GM19023 (cell line): ENCODE measurements around the gene WTAP.
"Not testable (repeated sequence)": the region's sequence is repeated elsewhere in the genome, so short reads cannot be mapped to it uniquely, and the experiment has no call there.

Experiments used
- ATAC-seq: cut with Tn5 transposase; IDR thresholded peaks from one replicate; pipeline ENCODE4 v1.9.1; 2021; ENCODE audit warnings: mild to moderate bottlenecking, moderate library complexity; ENCODE audit not compliant: unreplicated experiment

Gene WTAP

DNA sequence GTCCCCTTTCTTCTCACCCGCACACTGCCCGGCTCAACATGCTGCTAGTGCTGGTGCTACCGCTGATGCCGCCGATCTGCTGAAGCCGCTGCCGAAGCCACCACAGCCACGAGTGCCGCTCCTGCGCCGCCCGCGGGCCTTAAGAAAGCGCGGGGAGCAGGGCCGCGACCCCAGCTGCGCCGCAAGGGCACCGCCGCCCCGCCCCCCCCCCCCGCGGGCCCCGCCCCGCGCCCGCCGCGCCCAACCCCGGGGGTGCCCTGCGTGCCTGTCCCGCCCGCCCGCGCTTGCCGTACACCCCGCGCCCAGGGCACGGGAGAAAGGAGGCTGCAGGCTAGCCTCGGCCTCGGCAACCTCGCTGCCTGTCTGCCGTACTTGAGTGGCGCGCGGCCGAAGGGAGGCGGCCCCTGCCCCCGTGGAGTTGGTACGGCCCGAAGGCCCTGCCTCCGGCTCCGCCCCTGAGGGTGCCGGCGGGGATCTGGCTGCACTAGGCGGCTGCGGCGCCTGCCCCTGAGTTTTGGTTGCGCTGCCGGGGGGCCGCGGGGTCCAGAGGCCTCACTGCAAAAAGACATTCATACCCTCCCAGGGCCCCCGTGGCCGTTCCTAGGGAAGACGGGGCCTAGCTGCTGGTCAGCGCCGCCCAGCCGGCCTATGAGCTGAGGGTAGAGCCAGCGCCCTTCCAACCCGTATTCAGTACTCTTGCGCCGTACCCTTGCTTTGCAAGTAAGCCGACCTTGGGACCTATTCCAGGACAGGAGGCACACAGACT lies 34.0 kb upstream of the WTAP start, which contains the start of gene SOD2:
TSS of gene SOD2 (minus strand) at position 114 of the 766 bp plus-strand sequence. CDS start at position 40, 74 bp downstream.
- ATAC-seq = peak; percentile 78

DNA sequence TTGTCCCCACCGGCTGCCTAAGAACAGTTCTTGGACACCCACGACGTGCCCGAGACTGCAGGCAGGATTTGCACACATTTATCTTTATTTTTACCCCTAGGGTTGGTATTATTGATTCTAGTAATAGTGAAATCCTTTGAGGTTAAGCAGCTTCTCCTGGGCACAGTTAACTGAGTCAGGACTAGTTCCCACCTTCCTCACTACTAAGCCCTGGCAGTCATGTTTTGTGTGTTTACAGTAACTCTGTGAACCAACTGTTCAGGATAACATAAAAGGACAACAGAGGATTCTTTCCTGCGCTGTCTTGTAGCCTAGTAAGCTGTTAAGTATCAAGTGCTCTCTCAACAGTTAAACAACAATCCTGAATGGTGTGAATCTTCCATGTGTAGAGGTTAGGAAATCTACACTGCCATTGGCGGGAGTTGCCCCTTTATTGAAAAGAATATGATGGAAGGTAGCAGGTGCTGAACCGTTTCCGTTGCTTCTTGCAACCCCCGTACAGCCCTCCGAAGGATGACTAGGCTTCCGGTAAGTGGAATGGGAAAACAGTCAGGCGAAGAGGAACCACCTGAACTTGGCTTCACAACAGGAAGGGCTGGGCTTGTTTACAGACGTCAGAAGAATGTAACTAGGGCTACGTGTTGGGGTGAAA lies 33.3 kb upstream of the WTAP start:
- ATAC-seq = no peak

DNA sequence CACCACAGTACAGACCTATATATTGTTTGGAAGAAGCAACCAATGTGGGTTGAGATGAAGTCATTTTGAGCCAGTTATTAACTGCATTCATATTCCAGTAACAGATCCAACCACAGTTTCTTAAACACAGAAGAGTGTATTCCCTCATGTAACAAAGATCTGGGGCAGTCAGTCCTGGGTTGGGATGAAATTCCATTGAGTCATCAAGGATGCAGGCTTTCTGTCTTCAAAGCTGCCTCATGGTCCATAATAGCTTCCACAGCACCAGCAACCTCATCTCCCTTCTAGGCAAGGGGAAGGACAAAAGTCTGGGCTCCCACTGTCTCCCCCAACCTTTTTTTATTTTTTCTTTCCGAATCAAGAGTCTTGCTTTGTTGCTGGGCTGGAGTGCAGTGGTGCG lies 31.3 kb upstream of the WTAP start:
- ATAC-seq = no peak

DNA sequence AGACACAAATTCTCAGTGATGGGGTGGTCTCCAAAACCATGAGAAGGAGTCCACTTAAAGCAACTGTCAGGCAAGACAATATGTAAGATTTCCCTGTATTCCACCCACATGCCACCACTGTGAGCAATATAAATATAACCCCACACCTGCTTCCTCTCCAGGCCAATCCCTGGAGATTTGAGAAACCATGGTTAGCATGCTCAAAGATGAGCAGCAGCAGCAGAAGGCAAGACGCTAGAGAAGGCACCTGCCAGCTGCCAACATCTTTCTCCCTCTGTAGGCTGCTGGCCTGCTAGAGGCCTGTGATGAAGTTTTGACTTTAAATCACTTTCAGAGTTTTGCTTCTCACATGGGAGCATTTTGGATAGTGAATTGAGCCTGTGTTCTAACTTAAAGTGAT lies 26.3 kb upstream of the WTAP start:
- ATAC-seq = no peak

DNA sequence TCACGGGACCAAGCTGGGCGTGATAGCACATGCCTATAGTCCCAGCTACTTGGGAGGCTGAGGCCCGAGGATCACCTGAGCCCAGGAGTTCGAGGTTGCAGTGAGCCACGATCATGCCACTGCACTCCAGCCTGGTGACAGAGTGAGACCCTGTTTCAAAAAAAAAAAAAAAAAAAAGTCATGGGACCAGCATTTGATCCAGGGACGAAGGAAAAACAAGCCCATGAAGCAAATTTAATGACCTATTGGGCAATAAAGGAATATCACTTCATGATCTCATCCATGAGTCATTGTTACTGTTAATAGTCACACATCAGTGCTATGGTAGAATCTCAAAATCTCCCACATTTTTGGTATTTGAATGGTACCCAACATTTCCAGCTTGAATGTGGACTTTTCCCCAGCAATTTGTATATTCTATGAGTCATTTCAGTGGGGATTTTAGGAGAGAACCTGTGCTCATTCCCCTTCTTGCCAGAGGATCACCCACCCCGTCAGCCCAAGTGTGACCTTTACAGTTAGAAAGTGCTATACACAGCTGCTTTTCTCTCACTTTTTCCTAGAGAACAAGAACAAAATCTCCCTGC lies 25.8 kb upstream of the WTAP start:
- ATAC-seq = no peak

DNA sequence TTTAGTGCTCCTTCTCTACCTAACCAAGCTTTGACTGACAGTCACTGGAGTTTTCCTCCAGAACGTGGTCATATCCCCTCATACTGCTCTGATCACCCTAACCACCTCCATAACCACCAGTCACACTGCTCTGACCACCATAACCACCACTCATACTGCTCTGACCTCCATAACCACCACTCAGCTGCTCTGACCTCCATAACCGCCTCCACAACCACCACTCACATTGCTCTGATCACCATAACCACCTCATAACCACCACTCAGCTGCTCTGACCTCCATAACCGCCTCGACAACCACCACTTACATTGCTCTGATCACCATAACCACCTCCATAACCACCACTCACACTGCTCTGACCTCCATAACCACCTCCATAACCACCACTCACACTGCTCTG lies 16.7 kb upstream of the WTAP start:
- not testable (repeated sequence) for ATAC-seq

DNA sequence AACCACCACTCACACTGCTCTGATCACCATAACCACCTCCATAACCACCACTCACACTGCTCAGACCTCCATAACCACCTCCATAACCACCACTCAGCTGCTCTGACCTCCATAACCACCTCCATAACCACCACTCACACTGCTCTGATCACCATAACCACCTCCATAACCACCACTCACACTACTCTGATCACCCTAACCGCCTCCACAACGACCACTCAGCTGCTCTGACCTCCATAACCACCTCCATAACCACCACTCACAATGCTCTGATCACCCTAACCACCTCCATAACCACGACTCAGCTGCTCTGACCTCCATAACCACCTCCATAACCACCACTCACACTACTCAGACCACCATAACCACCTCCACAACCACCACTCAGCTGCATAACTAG lies 14.9 kb upstream of the WTAP start:
- not testable (repeated sequence) for ATAC-seq

DNA sequence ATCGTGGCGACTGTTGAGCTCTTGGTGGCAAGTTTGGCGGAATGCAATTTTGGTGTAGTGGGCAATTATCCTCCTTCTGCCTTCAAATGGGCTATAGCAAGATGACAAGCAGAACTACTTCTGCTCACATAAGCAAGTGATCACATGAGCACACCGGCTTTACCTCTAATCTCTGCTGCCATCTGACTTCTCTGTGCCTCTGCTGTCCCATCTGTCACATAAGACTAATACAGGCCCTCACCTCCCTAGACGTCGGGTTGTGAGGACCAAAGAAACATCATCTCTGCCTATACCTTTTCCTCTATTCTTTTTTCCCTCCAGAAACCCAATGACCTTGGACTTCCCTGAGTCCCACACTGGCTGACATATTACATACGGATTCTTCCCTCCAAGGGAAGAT lies 13.3 kb upstream of the WTAP start:
- no peak for ATAC-seq

DNA sequence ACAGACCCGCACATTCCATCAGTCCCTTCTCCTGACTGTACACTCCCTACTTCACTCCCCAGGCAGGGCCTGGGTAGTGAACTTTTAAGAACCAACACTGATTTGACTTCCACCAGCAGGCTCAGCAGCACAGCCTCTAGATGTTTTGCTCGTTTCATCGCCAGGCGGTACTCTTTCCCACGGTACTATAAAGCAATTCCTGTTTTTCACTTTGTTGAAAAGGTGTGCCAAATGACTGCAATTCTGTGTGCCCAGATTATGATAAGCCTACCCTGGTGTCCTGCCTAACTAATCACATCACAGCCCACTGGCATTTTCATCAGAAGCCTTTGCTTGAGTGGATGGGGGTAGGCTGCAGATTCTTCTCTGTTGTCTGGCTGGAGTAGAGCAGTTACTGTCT lies 12.9 kb upstream of the WTAP start:
- ATAC-seq = no peak

DNA sequence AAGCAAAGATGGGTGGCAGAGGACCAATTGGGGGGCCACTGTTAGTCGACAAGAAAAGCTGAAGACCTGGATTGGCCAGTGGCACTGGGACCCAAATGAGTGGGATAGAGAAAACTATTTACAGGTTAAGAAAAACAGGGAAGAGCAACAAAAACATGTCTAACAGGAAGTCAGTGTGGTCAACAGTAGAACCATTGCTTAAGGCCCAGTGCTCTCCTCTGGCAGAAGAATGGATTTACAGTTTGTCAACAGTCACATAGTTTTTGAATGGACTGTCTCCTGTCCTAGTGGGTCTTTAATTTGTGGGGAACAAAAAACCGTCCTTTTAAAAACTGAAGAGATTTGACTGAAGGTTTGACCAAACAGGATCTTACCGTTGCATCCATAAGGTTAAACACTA lies 12.1 kb upstream of the WTAP start:
- no peak for ATAC-seq

DNA sequence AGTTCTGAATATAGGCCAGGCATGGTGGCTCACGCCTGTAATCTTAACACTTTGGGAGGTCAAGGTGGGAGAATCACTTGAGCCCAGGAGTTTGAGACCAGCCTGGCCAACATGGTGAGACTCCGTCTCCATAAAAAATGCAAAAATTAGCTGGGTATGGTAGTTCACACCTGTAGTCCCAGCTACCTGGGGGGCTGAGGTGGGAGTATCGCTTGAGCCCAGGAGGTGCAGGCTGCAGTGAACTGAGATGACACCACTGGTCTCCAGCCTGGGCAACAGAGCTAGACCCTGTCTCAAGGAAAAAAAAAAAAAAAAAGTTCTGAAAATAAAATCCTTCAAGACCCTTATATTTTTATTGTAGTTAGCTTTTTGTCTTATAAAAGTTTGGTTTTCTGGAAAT lies 11.7 kb upstream of the WTAP start:
- ATAC-seq = no peak

DNA sequence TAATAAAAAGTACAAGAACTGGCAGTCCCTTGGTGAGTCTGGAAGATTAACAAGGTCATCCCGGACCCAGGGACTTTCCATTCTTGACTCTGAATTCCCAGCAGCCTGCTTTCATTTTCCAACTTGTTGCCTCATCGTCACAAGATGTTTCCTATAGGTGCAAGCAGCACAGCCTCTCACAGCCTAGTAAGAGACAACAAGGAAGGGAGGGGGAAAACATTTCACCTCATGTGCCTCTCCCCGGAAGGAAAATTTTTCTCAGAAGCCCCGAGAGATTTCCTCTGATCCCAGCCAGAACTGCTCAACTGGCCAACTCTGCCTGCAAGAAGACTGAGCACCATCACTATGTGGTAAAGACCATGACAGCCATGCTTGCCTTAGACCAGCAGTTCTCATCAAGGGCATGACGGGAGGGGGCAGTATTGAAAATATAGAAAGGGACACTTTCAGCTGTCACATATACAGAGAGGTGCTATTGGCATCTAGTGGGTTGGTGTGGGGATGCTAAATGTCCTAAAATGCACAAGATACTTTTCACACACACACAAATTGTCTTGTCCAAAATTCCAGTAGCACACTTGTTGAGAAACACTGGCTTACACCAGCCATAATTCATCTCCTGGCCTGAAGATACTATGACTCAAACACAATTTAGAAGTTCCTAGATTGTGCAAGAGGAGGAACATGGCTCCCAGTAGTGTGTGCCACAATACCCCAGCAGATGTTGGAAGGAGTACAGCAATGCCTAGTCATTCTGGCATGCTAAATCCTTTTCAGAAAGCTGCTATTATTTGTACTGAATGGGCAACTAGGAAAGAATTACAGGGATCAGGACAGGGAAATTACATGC lies 10.8 kb upstream of the WTAP start:
- no peak for ATAC-seq

DNA sequence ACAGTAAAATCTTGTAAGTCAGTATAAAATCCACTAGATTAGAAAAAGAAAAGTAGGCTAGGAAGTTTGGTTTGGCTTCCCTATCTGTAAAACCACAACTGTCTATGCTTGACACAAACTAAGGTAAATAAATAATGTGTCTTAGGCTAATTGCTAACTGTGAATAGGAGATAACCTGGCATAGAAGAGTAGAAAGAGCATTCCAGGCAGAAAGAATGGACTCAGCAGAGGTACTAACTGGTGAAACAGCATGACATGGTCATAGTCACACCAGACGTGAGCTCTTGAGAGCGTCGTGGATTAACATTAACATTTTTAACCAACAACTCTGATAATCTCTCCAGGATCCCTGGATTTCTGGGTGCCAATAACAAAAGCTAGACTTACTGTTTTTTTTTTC lies 8.7 kb upstream of the WTAP start:
- ATAC-seq = no peak

DNA sequence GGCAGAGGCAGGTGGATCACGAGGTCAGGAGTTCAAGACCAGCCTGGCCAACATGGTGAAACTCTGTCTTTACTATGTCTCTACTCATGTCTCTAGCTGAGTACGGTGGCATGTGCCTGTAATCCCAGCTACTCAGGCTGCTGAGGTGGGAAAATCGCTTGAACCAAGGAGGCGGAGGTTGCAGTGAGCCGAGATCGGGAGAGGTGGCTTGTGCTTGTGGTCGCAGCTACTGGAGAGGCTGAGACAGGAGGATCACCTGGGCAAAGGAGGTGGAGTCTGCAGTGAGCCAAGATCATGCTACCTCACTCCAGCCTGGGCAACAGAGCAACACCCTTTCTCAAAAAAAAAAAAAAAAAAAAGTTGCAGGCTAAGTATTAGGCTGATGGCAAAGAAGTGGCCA lies 8.0 kb upstream of the WTAP start:
- no peak for ATAC-seq

DNA sequence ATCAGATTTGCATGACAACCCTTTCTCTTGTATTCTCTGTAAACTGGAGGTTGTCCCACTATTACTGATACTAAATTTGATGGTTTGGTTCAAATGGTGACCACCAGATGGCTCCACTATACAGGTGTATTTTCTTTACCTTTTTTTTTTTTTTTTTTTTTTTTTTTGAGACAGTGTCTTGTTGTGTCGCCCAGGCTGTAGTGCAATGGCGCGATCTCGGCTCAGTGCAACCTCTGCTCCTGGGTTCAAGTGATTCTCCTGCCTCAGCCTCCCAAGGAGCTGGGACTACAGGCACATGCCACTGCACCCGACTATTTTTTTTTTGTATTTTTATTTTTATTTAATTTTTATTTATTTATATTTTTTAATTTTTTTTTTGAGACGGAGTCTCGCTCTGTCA lies 6.6 kb upstream of the WTAP start:
- no peak for ATAC-seq

DNA sequence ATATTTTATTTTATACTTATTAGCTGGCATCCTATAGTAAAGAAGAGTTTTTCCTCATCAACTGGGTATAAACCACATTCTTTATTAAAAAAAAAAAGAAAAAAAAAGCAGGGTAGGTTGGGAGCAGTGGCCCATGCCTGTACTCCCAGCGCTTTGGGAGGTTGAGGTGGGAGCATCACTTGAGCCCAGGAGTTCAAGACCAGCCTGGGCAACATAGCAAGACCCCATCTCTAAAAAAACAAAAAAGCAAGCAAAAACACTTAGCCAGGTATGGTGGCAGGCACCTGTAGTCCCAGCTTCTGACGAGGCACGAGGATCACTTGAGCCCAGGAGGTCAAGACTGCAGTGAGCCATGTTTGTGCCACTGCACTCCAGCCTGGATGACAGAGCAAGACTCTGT lies 5.3 kb upstream of the WTAP start:
- not testable (repeated sequence) for ATAC-seq

DNA sequence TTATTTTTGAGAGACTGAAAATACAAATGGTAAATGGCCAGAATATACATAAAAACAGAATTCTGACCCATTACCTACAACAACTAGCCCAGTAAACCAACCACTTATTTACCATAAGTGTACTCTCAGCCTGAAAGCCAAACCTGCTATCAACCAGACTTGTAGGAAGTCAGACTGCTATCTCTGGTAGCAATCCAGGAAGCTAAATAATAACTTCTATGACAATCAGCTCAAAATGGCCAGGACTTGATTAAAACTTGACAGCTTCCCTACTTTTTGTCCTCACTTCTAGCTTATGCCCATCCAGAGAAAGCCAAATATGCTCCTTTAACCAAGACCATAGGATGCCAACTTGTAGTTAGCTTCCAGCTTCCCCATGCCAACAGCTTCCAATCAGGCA lies 4.7 kb upstream of the WTAP start:
- no peak for ATAC-seq

DNA sequence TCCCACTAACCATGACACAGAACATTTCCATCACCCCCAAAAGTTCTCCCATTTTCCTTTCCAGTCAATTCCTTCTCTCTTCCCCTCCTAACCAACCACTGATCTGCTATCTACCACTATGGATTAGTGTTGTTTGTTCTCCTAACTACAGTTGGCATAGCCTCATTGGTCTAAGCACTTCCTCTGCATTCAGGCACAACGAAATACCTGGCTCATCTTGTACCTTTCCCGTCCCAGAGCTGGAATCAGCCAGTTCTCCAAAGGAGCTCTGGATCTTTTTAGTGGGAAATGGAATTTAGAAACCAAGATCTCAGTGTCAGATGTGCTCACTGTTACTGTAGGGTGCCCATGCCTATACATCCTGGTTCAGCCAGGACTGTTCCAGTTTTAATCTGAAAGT lies 4.0 kb upstream of the WTAP start:
- ATAC-seq = no peak

DNA sequence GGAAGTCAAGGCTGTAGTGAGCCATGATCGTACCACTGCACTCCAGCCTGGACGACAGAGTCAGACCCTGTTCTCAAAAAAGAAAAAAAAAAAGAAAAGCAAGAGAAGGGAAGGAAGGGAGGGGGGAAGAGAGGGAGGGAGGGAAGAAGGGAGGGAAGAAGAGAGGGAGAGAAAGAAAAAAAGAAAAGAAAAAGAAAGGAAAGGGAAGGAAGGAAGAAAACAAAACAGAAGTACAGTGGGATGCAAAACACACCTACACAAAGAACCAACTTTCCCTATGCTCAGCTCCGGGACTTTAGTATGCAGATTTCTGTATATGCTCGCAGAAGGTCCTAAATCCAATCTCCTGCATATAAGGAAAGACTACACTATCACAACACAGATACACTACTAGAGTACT lies 2.5 kb upstream of the WTAP start:
- no peak for ATAC-seq

DNA sequence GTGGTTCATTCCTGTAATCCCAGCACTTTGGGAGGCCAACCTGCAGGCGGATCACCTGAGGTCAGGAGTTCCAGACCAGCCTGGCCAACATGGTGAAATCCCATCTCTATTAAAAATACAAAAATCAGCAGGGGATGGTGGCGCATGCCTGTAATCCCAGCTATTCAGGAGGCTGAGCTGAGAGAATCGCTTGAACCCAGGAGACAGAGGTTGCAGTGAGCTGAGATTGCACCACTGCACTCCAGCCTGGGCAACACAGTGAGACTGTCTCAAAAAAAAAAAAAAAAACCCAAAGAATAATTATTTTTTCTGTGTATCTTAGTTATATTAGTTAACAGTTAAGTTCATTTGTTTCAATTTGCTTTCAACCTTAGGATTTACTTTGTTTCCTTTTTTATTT lies 2.1 kb upstream of the WTAP start:
- not testable (repeated sequence) for ATAC-seq

DNA sequence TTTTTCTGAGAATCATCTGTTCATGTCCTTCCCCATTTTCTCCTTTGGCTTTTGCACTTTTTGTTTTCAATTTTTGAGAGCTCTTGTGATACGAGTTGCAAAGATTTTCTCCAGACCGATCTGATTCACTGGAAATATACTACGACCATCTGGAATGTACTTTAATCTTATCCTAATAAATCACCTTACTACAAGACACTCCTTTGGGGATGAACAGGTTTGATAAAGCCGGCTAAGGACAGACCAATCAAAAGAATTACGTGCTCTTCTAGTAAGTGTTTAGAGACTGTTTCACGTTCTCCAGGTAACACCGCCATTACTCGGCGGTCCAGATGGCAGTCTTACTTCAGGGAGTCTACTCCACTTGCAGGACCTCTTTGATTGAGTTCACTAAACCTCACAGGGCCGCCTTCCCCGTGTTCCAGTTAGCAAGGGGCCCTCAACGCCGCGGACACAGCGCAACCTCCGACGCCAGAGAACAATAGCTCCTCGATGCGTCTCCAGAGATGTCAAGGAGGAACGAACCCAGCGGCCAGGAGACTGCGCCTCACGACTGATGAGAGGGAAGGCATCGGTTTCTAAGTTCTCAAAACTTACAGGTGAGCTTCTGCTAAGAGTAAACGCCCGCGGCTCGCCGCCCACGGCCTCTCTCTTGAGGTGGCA lies 920 bp upstream of the WTAP start:
- peak; percentile 19 for ATAC-seq
